Measurements from ENCODE around the gene TDRD9.

Gene TDRD9

DNA sequence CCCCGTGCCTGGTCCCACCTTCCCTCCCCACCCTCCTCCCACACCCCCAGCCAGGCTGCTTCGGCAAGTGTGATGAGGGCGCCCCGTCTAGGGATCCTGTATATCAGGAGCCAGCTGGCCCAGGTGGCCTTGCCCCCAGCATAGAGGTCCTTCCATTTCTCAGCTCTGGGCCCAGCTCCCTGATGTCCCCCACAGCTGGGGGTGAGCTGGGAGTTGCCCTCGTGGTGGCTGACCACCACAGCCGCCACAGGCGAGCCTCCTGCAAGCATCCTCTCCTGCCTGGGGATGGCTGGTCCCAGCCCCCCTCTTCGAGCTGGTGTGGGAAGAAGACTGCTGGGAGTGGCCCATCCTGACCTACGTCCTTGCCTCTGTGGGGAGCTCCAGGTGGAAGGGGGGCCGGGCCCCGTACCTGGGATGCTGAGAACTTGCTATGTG lies 164.7 kb downstream of the TDRD9 start:
- DNase-seq (ENCODE audit: low spot score), result no peak

DNA sequence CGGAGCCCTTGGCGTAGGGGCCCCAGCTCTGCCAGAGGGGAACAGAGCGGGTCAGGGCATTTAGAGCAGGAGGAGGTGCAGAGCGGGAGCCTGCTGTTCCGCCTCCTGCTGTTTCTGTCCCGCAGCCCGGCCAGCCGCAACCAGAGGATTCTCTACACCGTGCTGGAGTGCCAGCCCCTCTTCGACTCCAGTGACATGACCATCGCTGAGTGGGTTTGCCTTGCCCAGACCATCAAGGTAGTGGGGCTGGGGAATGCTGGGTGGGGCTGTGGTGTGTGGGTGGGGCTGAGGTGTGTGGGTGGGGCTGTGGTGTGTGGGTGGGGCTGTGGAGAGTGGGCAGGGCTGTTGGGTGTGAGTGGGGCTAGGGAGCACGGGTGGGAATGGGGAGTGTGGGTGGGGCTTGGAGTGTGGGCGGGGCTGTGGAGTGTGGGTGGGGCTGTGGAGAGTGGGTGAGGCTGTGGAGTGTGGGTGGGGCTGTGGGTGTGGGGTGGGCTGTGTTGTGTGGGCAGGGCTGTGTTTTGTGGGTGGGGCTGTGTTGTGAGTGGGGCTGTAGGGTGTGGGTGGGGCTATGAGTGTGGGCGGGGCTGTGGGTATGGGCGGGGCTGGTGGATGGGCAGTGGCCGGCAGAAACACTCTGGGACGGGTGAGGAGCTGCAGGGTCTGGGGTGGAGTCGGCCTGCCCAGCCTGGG lies 165.3 kb downstream of the TDRD9 start:
- DNase-seq (ENCODE audit: low spot score), result no peak

DNA sequence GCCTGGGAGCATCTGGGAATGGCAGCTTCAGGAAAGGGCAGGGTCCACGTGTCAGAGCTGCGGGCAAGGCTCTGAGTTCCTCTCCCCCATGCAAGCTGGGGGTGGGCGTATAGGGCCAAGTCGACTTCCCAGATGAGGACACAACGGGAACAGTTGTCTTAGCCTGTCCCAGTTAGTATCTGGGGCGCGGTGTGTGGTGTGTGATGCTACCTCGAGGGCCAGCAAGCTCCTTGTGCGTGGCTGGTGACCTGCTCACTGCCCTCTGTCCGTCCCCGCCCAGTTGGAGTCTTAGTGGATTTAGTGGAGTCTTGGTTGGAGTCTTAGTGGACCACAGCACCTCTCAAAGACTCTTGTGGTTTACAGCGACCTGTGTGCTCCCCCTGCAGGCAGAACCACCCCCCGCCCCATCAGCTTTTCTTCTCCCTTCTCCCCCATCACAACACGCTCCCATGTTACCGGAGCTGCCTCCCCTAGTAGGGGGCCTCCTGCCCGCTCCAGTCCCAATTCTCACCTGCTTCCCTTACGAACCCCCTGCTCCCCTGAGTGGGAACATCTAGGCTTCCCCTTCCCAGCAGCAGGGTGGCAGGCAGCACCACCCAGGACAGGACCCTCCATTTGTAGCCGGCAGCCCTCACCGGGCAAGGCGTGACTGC lies 165.9 kb downstream of the TDRD9 start:
- DNase-seq (ENCODE audit: low spot score), result no peak

DNA sequence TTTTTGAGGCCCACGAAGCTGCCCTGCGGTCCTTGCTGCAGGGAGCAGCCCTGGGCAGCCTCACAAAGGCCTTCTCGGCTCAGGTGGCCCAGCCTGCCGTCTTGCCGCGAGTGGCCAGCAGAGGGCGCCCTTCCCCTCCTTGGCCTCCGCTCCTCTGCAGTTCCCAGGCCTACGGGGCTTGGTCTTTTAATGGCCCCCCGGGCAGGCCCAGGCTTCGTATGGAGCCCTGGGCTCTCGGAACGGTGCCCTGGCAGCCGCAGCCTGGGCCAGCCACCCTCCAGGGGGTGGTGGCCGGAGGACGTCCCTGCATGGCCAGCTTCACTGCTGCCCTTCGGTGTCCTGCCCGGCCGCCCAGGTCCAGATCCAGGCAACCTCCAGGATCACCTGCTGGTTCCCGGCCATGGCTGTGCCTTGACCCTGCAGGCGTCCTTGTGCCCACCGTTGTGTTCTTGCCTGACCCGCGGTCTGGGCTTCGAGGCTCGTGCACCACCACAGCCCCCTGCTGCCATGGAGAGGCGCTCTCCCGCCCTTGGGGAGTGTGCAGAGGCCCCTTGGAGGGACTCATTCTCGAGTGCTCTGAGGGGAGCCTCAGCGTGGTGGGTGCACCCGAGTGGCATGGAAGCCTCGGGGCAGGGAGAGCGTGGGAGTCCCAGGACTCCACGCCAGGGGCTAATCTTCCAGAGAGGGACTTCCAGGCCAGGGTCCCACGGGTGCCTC lies 166.6 kb downstream of the TDRD9 start:
- DNase-seq (ENCODE audit: low spot score), result peak; percentile 63

- DNase-seq (ENCODE audit: low spot score), result no peak
These were observed 167.4 kb downstream of the TDRD9 start for GRCh38 chr14:104095426-104096310.

DNA sequence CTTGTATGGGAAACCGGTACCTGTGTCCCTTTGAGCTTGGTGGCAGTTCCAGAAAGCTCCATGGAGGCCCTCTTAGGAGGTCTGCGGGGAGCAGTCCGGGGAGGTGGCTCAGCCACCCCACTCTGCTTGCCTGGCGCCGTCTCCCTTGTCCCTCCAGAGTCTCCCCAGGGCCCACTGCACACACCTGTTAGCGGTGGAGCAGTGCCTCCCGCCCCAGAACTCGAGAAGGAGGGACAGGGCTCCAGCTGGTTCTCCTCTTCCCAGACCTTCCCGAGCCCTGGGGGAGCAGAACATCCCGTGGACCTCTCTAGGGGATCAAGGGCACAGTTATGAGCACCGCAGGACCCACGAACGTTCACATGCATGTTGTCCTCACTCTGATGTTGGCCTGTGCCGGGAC lies 168.1 kb downstream of the TDRD9 start:
- DNase-seq (ENCODE audit: low spot score), result no peak

DNA sequence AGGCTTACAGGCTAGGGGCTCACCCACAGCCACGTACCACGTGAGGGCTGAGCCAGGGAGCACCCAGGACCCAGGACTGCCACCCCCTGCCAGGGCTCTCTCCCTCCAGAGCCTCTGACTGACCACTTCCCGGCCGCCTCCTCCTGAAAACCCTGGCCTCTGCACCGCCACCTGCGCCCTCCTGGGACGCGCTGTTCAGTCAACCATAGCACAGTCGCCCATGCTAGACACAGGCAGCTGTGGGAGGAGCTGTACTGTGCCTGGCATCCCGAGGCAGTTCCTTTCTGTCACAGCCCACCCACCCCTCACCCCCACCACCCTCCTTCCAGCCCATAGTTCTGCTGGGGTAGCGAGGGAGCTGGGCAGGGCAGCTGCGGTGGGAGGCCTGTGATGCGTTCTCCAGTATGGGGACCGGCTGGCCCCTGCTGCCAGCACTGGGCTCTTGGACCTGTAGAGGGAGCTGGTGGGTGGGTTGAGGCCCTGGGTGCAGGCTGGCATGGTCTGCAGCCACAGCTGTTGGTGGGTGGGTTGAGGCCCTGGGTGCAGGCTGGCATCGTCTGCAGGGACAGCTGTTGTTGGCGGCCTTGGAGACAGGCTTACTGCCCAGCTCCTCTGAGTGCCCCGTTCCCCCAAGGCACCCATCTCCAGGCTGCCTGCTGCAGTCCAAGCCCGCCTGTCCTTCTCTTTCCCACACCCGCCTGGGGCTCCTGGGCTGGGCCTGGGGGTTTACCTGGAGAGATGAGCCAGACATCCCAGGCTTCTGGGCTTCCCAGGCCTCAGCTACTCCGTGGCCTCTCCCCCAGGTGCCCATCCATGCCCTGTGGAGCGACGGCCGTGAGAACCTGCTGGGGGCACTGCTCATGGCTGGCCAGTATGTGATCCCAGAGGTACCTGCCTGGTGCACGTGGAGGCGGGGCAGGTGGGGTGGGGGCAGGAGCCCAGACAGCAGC lies 168.8 kb downstream of the TDRD9 start:
- no peak for DNase-seq (ENCODE audit: low spot score)

DNA sequence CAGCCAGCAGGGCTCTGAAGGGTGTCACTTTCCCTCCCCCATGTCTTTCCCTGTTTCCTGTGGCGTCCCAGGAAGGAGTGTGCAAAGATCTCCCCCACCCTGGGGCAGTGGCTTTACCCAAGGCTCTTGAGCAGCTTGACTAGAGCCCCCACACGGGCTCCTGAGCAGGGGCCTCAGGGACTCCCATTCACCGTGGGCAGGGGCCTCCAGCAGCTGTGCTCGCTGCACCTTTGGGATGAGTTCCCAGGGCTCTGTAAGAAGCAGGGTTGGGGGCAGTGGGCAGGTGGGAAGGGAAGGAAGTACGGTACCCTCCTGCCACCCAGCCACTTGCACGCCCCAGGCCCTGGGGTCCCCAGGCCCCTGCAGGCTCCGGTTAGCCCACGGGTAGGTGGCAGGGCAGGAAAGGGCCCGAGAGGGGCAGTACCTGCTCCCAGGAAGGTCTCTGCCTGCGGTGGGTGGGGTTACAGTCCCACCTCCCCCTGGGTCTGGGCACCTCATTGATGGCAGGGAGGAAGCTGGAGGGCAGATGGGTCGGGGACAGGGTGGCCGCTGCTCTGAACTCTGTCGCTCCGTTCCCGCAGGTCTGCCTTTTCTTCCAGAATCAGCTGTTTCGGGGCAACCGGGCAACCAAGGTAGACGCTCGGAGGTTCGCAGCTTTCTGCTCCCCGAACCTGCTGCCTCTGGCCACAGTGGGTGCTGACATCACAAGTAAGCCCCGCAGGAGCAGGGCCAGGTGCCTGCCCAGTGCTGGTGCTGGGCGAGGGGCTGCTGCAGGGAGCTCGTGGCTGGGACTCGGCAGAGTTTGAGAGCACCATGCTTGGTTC lies 170.2 kb downstream of the TDRD9 start:
- no peak for DNase-seq (ENCODE audit: low spot score)

- no peak for DNase-seq (ENCODE audit: low spot score)
These were observed 171.1 kb downstream of the TDRD9 start for GRCh38 chr14:104099096-104100041.

- no peak for DNase-seq (ENCODE audit: low spot score)
These were observed 172.2 kb downstream of the TDRD9 start for GRCh38 chr14:104100171-104101085.

DNA sequence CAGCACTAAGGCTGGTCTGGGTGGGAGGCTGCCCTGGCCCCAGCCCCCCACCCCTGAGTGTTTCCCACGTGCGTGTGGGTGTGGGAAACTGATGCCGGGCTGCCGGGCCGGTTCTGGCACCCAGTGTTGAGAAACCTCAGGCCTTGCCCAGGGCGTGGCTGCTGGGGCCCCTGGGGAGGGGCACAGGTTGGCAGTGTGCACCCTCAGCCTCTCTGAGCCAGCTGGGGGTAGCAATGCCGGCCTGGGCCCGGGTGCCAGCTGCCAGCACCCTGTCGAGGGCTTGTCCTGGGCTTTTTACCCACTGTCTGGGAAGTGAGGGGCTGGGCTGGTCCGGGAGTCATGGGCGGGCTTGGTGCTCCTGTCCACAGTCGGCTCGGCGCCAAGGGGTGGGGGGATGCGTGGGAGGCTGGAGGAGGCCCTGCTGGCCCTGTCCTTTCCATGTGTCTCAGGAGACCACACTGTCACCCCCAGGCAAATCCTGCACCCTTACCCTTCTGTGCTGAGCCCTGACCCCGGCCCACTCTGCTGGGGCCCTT lies 172.9 kb downstream of the TDRD9 start:
- no peak for DNase-seq (ENCODE audit: low spot score)

GRCh38 chr14:104101651-104102281 lies 173.5 kb downstream of the TDRD9 start:
- DNase-seq (ENCODE audit: low spot score), result no peak
